ENCODE measurements around the gene RALGDS. TPM values are rescaled to one million over a fixed set of nuclear protein-coding genes. Genes with fewer than 3 reads are reported as not detected.

The RALGDS gene
- total RNA-seq, 2 experiments from 2014 or later: 23.8 to 28.2 TPM

- ChIA-PET POLR2A (interaction anchor here (0.6 to 2.2 kb wide), 4 partner anchors 14 to 1083 kb away, joined by 3 to 7 read pairs (median 4); no protein-coding TSS in a partner anchor), CTCF (ENCODE audit: unreplicated experiment) (no interaction called here)
- TF ChIP-seq CTCF (conservative IDR thresholded peaks at IDR 0.05; ENCODE audit: low read length): no peak
- Histone ChIP-seq H3K79me2 (ENCODE audit: insufficient read depth, low read depth, low read length) (no peaks in the 10 kb centered on the region), H3K4me2 (ENCODE audit: low read length) (peak overlapping the region; percentile 66), H4K20me1 (ENCODE audit: insufficient read depth, low read length) (no peaks in the 10 kb centered on the region), H3K9me3 (ENCODE audit: low read length) (no peaks in the 10 kb centered on the region), H2AFZ (ENCODE audit: low read length) (no peak overlapping the region), H3K27ac (ENCODE audit: low read depth, low read length, poor library complexity, severe bottlenecking) (peak overlapping the region; percentile 63), H3K4me3 (ENCODE audit: low read depth, low read length, poor library complexity, severe bottlenecking) (peak overlapping the region; percentile 26), H3K36me3 (ENCODE audit: insufficient read depth, low read length) (peaks cover 29% of the 10 kb centered on the region; the same call in 1 of the 2 replicates), H3K4me1 (ENCODE audit: insufficient read depth, low read length, poor library complexity, severe bottlenecking) (peaks cover 34% of the 10 kb centered on the region), H3K9me2 (ENCODE audit: insufficient read depth, low read length) (no peaks in the 10 kb centered on the region)
- DNase-seq (ENCODE audit: low spot score): peak; percentile 51
- BruUV-seq (replicated peaks): no TSS peak
- intact Hi-C loops (cut with micrococcal nuclease; ENCODE audit: unreplicated experiment): no loop called here
Observed at GRCh38 chr9:133060417-133060841, 60.6 kb downstream of the RALGDS start.

- Histone ChIP-seq H3K9me3 (ENCODE audit: low read length) (no peaks in the 10 kb centered on the region), H3K79me2 (ENCODE audit: insufficient read depth, low read depth, low read length) (no peaks in the 10 kb centered on the region), H2AFZ (ENCODE audit: low read length) (no peak overlapping the region), H3K27ac (ENCODE audit: low read depth, low read length, poor library complexity, severe bottlenecking) (peak overlapping the region; percentile 63), H3K4me2 (ENCODE audit: low read length) (peak overlapping the region; percentile 66), H3K4me1 (ENCODE audit: insufficient read depth, low read length, poor library complexity, severe bottlenecking) (peaks cover 34% of the 10 kb centered on the region), H4K20me1 (ENCODE audit: insufficient read depth, low read length) (no peaks in the 10 kb centered on the region), H3K9me2 (ENCODE audit: insufficient read depth, low read length) (no peaks in the 10 kb centered on the region), H3K36me3 (ENCODE audit: insufficient read depth, low read length) (peaks cover 34% of the 10 kb centered on the region; the same call in 1 of the 2 replicates), H3K4me3 (ENCODE audit: low read depth, low read length, poor library complexity, severe bottlenecking) (no peak overlapping the region)
- TF ChIP-seq EZH2phosphoT487 (IDR thresholded peaks at IDR 0.05; ENCODE audit: borderline replicate concordance, low read depth, low read length): no peak
- TF ChIP-seq CTCF (conservative IDR thresholded peaks at IDR 0.05; ENCODE audit: low read length): no peak
- intact Hi-C loops (cut with micrococcal nuclease; ENCODE audit: unreplicated experiment): no loop called here
- peak; percentile 29 for DNase-seq (ENCODE audit: low spot score)
- ChIA-PET CTCF (ENCODE audit: unreplicated experiment) (interaction anchor here (0.5 kb wide), 1 partner anchor 725 kb away, joined by 3 read pairs; no protein-coding TSS in a partner anchor), POLR2A (interaction anchor here (2.2 kb wide), 1 partner anchor 15 kb away, joined by 7 read pairs; no protein-coding TSS in a partner anchor)
- no TSS peak for BruUV-seq (replicated peaks)
Observed at GRCh38 chr9:133059623-133060022, 61.4 kb downstream of the RALGDS start.

- BruUV-seq (replicated peaks): no TSS peak
- no peaks in the 10 kb centered on the region for H3K79me2 ChIP-seq (ENCODE audit: insufficient read depth, low read depth, low read length)
- ChIA-PET CTCF (ENCODE audit: unreplicated experiment) (no interaction called here), POLR2A (interaction anchor here (0.6 to 2.2 kb wide), 2 partner anchors 16 to 32 kb away, joined by 3 to 7 read pairs; no protein-coding TSS in a partner anchor)
- no peaks in the 10 kb centered on the region for H3K9me3 ChIP-seq (ENCODE audit: low read length)
- H3K4me3 ChIP-seq (ENCODE audit: low read depth, low read length, poor library complexity, severe bottlenecking): peak overlapping the region; percentile 2
- peak overlapping the region; percentile 66 for H3K4me2 ChIP-seq (ENCODE audit: low read length)
- peak; percentile 50 for DNase-seq (ENCODE audit: low spot score)
- H3K27ac ChIP-seq (ENCODE audit: low read depth, low read length, poor library complexity, severe bottlenecking): peak overlapping the region; percentile 63
- peaks cover 34% of the 10 kb centered on the region for H3K4me1 ChIP-seq (ENCODE audit: insufficient read depth, low read length, poor library complexity, severe bottlenecking)
- intact Hi-C loops (cut with micrococcal nuclease; ENCODE audit: unreplicated experiment): no loop called here
- H3K9me2 ChIP-seq (ENCODE audit: insufficient read depth, low read length): no peaks in the 10 kb centered on the region
- H4K20me1 ChIP-seq (ENCODE audit: insufficient read depth, low read length): no peaks in the 10 kb centered on the region
- H2AFZ ChIP-seq (ENCODE audit: low read length): no peak overlapping the region
- no peak for TF ChIP-seq CTCF (conservative IDR thresholded peaks at IDR 0.05; ENCODE audit: low read length)
- TF ChIP-seq EZH2phosphoT487 (IDR thresholded peaks at IDR 0.05; ENCODE audit: borderline replicate concordance, low read depth, low read length): no peak
- peaks cover 43% of the 10 kb centered on the region; the same call in 1 of the 2 replicates for H3K36me3 ChIP-seq (ENCODE audit: insufficient read depth, low read length)
Observed at GRCh38 chr9:133058550-133059320, 62.3 kb downstream of the RALGDS start.

Measured in OCI-LY7 (cell line).